ENCODE results near the gene TOR1A. TPM values are rescaled to one million over a fixed set of nuclear protein-coding genes. Genes with fewer than 3 reads are reported as not detected.

TOR1A gene
- total RNA-seq, 4 donors from 2014 or later: 29.7 to 46.4 (median 34.4) TPM

DNA sequence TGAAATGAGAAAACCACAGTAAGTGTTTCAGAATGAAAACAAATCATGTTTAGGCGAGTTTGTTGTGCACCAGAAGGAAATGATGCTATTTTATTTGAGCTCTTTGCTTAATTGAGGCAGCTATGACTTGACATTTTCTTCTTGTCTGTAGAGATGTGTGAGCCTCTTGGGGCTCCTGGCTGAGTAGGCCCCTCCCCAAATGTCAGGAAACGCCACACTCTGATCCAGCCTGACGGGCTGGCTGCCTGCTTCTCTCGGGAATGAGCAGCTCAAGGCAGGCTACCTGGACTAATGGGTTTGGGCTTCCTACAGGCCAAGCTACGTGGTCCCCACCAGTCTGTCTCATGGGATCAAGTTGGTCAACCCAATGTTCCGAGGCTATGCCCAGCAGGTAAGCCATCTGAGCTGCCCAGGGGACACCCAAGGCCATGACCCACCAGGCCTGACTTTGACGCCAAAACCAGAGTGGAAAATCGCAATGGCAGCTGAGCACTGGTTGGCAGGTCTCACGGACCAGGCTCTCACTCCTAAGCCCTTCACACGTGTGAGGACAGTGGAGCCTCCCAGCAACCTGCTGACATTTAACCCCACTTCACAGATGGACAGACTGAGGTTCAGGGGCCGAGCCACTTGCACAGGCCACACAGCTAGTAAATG lies 41.2 kb upstream of the TOR1A start:
- DNase-seq (ENCODE audit: extremely low spot score): no peak
- TF ChIP-seq EP300 (IDR thresholded peaks at IDR 0.05) (no peak), POLR2AphosphoS5 (IDR thresholded peaks at IDR 0.05) (no peak), POLR2A (IDR thresholded peaks at IDR 0.05; ENCODE audit: low read depth) (no peak)
- TF ChIP-seq, protein P1, sequence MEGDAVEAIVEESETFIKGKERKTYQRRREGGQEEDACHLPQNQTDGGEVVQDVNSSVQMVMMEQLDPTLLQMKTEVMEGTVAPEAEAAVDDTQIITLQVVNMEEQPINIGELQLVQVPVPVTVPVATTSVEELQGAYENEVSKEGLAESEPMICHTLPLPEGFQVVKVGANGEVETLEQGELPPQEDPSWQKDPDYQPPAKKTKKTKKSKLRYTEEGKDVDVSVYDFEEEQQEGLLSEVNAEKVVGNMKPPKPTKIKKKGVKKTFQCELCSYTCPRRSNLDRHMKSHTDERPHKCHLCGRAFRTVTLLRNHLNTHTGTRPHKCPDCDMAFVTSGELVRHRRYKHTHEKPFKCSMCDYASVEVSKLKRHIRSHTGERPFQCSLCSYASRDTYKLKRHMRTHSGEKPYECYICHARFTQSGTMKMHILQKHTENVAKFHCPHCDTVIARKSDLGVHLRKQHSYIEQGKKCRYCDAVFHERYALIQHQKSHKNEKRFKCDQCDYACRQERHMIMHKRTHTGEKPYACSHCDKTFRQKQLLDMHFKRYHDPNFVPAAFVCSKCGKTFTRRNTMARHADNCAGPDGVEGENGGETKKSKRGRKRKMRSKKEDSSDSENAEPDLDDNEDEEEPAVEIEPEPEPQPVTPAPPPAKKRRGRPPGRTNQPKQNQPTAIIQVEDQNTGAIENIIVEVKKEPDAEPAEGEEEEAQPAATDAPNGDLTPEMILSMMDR (IDR thresholded peaks at IDR 0.05): no peak
- WGBS: 36% methylated on average over 5 of the region's 11 CpGs
- Histone ChIP-seq H3K36me3 (peaks cover 41 to 96% (median 77%) of the 10 kb centered on the region in 4 donors), H3K4me1 (no peaks in the 10 kb centered on the region), H3K9me3 (no peaks in the 10 kb centered on the region), H3K27ac (replicated peaks in 1 of 4) (no peak overlapping the region), H3K4me3 (no peak overlapping the region), H3K27me3 (no peaks in the 10 kb centered on the region)
- intact Hi-C loops (cut with DNase I): no loop called here

DNA sequence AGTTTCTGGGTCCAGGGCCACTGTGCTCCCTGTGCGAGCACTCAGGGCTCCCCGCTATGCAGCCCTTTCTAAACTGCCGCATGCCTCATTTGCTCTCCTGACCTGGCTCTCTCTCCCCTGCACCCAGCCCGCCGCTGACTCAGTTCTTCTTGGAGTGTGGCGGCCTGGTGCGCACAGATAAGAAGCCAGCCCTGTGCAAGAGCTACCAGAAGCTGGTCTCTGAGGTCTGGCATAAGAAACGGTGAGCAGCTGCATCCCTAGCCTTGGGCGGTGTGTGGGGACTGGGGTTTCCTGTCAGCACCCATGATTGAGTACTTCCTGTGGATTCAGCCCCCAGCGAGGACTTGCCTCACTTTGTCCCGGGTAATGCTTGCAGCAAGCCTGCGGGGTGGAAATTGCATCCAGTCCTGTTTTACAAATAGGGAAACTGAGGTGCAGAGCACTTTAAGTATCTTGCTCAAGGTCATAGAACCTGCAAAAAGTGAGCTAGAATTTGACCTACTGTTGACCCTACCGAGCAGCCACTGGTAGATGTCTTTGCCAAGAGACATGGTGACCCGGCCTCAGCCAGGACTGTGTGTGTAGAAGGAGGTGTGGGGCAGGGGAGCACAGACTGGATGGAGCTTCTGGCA lies 39.2 kb upstream of the TOR1A start:
- intact Hi-C loops (cut with DNase I): no loop called here
- 66% methylated on average over 10 of the region's 14 CpGs for WGBS

DNA sequence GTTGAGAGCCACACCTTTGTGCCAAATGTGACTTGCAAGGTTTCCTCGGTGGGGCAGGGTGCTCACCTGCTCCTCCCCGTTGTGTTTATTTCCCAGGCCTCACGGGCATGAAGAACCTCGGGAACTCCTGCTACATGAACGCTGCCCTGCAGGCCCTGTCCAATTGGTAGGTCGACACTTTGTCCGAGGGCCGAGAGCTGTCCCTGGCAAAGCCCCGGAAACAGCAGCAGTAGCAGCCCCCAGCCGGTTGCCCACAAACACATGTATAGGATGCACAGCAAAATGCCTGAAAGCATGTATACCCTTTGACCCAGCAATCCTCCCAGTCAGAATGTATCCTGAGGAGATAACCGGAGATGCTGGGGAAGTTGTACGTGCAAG lies 37.5 kb upstream of the TOR1A start:
- no peak for DNase-seq (ENCODE audit: extremely low spot score)
- 96% methylated on average over 11 of the region's 12 CpGs for WGBS
- Histone ChIP-seq H3K4me1 (no peaks in the 10 kb centered on the region), H3K9me3 (no peaks in the 10 kb centered on the region), H3K27me3 (no peaks in the 10 kb centered on the region), H3K36me3 (peaks cover 54 to 96% (median 84%) of the 10 kb centered on the region in 4 donors), H3K4me3 (no peak overlapping the region), H3K27ac (replicated peaks in 1 of 4) (no peak overlapping the region)
- intact Hi-C loops (cut with DNase I): no loop called here
- TF ChIP-seq POLR2A (IDR thresholded peaks at IDR 0.05; ENCODE audit: low read depth) (no peak), EP300 (IDR thresholded peaks at IDR 0.05) (no peak), POLR2AphosphoS5 (IDR thresholded peaks at IDR 0.05) (no peak)
- TF ChIP-seq, protein P1 (IDR thresholded peaks at IDR 0.05): no peak

More for the DNA sequence above, 39.2 kb upstream of the TOR1A start:
- TF ChIP-seq, protein P1 (IDR thresholded peaks at IDR 0.05): no peak
- TF ChIP-seq POLR2AphosphoS5 (IDR thresholded peaks at IDR 0.05): no peak
- TF ChIP-seq EP300 (IDR thresholded peaks at IDR 0.05): no peak
- no peak for TF ChIP-seq POLR2A (IDR thresholded peaks at IDR 0.05; ENCODE audit: low read depth)
- DNase-seq (ENCODE audit: extremely low spot score): no peak
- no peak overlapping the region for H3K4me3 ChIP-seq
- no peak overlapping the region for H3K27ac ChIP-seq (replicated peaks in 1 of 4)
- no peaks in the 10 kb centered on the region for H3K4me1 ChIP-seq
- peaks cover 49 to 96% (median 79%) of the 10 kb centered on the region in 4 donors for H3K36me3 ChIP-seq
- H3K9me3 ChIP-seq: no peaks in the 10 kb centered on the region
- H3K27me3 ChIP-seq: no peaks in the 10 kb centered on the region

DNA sequence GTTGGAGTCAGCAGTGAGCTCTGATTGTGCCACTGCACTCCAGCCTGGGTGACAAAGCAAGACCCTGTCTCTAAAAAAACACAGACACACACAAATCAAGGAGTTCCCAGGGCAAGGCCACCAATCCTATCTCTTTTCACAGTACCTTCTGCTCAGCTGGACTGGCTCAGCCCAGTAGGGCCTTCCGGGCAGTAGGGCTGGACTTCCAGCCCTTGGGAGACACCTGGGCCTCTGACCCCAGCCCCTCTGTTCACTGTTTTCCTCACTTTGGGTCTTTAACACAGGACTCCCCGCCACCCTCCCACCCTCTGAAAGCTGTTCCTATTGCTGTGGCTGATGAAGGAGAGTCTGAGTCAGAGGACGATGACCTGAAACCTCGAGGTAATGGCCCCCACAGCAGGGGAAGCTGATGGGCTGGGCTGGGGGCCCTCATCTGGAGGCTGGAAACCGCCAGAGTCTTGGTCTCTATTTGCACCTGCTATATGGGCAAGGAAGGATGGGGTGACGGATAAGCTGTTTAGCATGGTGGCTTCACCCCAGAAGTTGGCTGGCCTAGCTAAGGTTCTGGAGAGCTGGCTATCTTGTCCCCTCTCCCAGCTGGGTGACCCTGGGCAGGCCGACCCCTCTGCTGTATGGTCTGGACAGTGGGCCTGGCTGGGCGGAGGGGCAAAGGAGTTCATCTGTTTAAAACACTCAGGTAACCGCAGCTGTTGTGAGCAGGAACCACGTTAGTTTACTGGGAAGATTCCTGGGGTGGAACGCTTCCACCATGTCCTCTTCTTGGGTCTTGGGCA lies 36.9 kb upstream of the TOR1A start:
- 71% methylated on average over 10 of the region's 11 CpGs for WGBS
- TF ChIP-seq POLR2AphosphoS5 (IDR thresholded peaks at IDR 0.05): no peak
- no peak for TF ChIP-seq EP300 (IDR thresholded peaks at IDR 0.05)
- no peak for TF ChIP-seq POLR2A (IDR thresholded peaks at IDR 0.05; ENCODE audit: low read depth)
- TF ChIP-seq, protein P1 (IDR thresholded peaks at IDR 0.05): no peak
- H3K27me3 ChIP-seq: no peaks in the 10 kb centered on the region
- no peak overlapping the region for H3K27ac ChIP-seq (replicated peaks in 1 of 4)
- DNase-seq (ENCODE audit: extremely low spot score): no peak
- intact Hi-C loops (cut with DNase I): no loop called here
- no peaks in the 10 kb centered on the region for H3K9me3 ChIP-seq
- H3K4me3 ChIP-seq: no peak overlapping the region
- H3K36me3 ChIP-seq: peaks cover 54 to 96% (median 84%) of the 10 kb centered on the region in 4 donors
- no peaks in the 10 kb centered on the region for H3K4me1 ChIP-seq
